HepG2 (cell line): ENCODE results near the gene KDM4E. TPM values are rescaled to one million over a fixed set of nuclear protein-coding genes. Genes with fewer than 3 reads are reported as not detected.

Experiments
- ATAC-seq: fragments of 200-7000 bp; cut with Tn5 transposase; 3 replicates; pipeline ENCODE4 v1.9.1; 2020; ENCODE audit warnings: mild to moderate bottlenecking, moderate library complexity
- BruUV-seq: library from RNA; stranded (reverse); fragments of 400-500 nt; replicated peaks from 2 replicates; lab custom pipeline; 2021; lab: Mats Ljungman, UMichigan
- CTCF ChIA-PET: fragments of 300-600 bp; formaldehyde crosslinking; extraction: SDS; loops from one replicate; lab custom pipeline; 2021; ENCODE audit warnings: low total read pairs, inconsistent platforms, low intra/inter-chr PET ratio; lab: Yijun Ruan, JAX
- POLR2A ChIA-PET: fragments of 350-600 bp; sonication (Branson Sonifier 250); formaldehyde crosslinking; loops from one replicate; lab custom pipeline; 2020; ENCODE audit warnings: antibody characterized with exemption, inconsistent platforms; lab: Yijun Ruan, JAX
- DNase-seq: peaks from one replicate; pipeline ENCODE4 v3.0.0-alpha.2; 2015; ENCODE audit warnings: low spot score
- FAIRE-seq: peaks from 3 replicates; lab custom pipeline; 2011; peaks lifted over from hg19 to GRCh38; lab: Jason Lieb, UNC
- H2AFZ ChIP-seq: one replicate; pipeline ENCODE4 v1.6.1; 2011; ENCODE audit warnings: low read length, inconsistent platforms
- H3K27ac ChIP-seq: fragments of 300-600 bp; 3 replicates; pipeline ENCODE4 v1.8.0; 2011; ENCODE audit warnings: mixed run types, mild to moderate bottlenecking, mixed read lengths, low read length, inconsistent platforms; ENCODE audit not compliant: insufficient read depth; ENCODE audit errors: extremely low read length
- H3K27me3 ChIP-seq, 2 experiments: fragments of 200-600 bp in 1 of 2; 2 replicates in 1 of 2; 3 replicates in 1 of 2; pipeline versions ENCODE4 v1.6.0 to v1.8.0; 2011; ENCODE audit warnings: low read length in 2 of 2, mild to moderate bottlenecking in 2 of 2, moderate library complexity in 2 of 2, inconsistent platforms in 1 of 2; ENCODE audit not compliant: insufficient read depth in 2 of 2, control insufficient read depth in 1 of 2
- H3K36me3 ChIP-seq, 2 experiments: fragments of 200-600 bp in 1 of 2; replicated peaks in 1 of 2; 2 replicates in 1 of 2; 3 replicates in 1 of 2; pipeline versions ENCODE4 v1.5.1 to v1.8.0; 2011; ENCODE audit warnings: low read length in 2 of 2, inconsistent platforms in 1 of 2; ENCODE audit not compliant: insufficient read depth in 2 of 2, control insufficient read depth in 1 of 2
- H3K4me1 ChIP-seq: 2 replicates; pipeline ENCODE4 v1.5.1; 2012; ENCODE audit warnings: low read length, inconsistent platforms; ENCODE audit not compliant: insufficient read depth
- H3K4me2 ChIP-seq: 2 replicates; pipeline ENCODE4 v1.6.0; 2011; ENCODE audit warnings: low read depth, low read length, inconsistent platforms
- H3K4me3 ChIP-seq, 3 experiments: fragments of 200-600 bp in 1 of 3; sonication (generic), shearing (Covaris generic) in 1 of 3; replicated peaks in 1 of 3; 2 replicates each; pipeline ENCODE4 v1.5.1; 2011 to 2016; ENCODE audit warnings: low read length in 3 of 3, inconsistent platforms in 2 of 3, low read depth in 2 of 3, mild to moderate bottlenecking in 2 of 3, control low read depth in 1 of 3, mixed read lengths in 1 of 3; ENCODE audit not compliant: insufficient read depth in 1 of 3
- H3K79me2 ChIP-seq: one replicate; pipeline ENCODE4 v1.6.1; 2011; ENCODE audit warnings: low read length, inconsistent platforms; ENCODE audit not compliant: insufficient read depth
- H3K9ac ChIP-seq: 2 replicates; pipeline ENCODE4 v1.6.0; 2011; ENCODE audit warnings: mild to moderate bottlenecking, low read depth, low read length, inconsistent platforms; ENCODE audit not compliant: insufficient read depth
- H3K9me3 ChIP-seq: 2 replicates; pipeline ENCODE4 v1.5.1; 2012; ENCODE audit warnings: mild to moderate bottlenecking, low read length
- H4K20me1 ChIP-seq: 2 replicates; pipeline ENCODE4 v1.6.0; 2011; ENCODE audit warnings: inconsistent platforms, mild to moderate bottlenecking, low read length, moderate library complexity; ENCODE audit not compliant: insufficient read depth
- CAMTA2 ChIP-seq: sonication (generic); formaldehyde crosslinking; IDR thresholded peaks from 2 replicates; pipeline ENCODE4 v1.4.0; 2020; ENCODE audit warnings: mild to moderate bottlenecking, missing genetic modification reagents, borderline replicate concordance
- FOXC1 ChIP-seq: sonication (generic); formaldehyde crosslinking; IDR thresholded peaks from 2 replicates; pipeline ENCODE4 v1.8.0; 2022; ENCODE audit warnings: mild to moderate bottlenecking, missing genetic modification reagents, borderline replicate concordance
- SOX13 ChIP-seq, 3 experiments: fragments of 450-650 bp in 1 of 3; sonication (generic) in 1 of 3; formaldehyde crosslinking in 1 of 3; IDR thresholded peaks in 2 of 3; conservative IDR thresholded peaks in 1 of 3; 2 replicates each; pipeline versions ENCODE4 v1.5.0 to v1.6.1; 2016 to 2020; ENCODE audit warnings: antibody characterized with exemption in 1 of 3, mild to moderate bottlenecking in 1 of 3, missing compliant biosample characterization in 1 of 3, missing genetic modification reagents in 1 of 3, moderate library complexity in 1 of 3
- THYN1 ChIP-seq: sonication (generic); formaldehyde crosslinking; IDR thresholded peaks from 2 replicates; pipeline ENCODE4 v1.8.1; 2023; ENCODE audit warnings: low read depth, mild to moderate bottlenecking, moderate library complexity, missing genetic modification reagents, borderline replicate concordance
- ZNF556 ChIP-seq: sonication (generic); formaldehyde crosslinking; IDR thresholded peaks from 2 replicates; pipeline ENCODE4 v1.4.0; 2020; ENCODE audit warnings: mild to moderate bottlenecking, missing genetic modification reagents, borderline replicate concordance
- WGBS: methylation state at CpG from one replicate; pipeline ENCODE4 v1.1.6; 2017; ENCODE audit warnings: low lambda C conversion rate; 5-methylcytosine and 5-hydroxymethylcytosine counted together
- in situ Hi-C: cut with HindIII; loops from 2 replicates; pipeline ENCODE4 v1.10.0; 2017; ENCODE audit warnings: low pct_unique_long_range_greater_than_20kb; ENCODE audit not compliant: extremely low pct_ligation_motif_present
- intact Hi-C: fragments of 100-400 bp; cut with micrococcal nuclease; formaldehyde crosslinking; loops from one replicate; pipeline ENCODE4 v1.10.0; 2022; ENCODE audit not compliant: unreplicated experiment
- polyA plus RNA-seq, 8 experiments: library from polyadenylated mRNA; depleted of rRNA in 3 of 8; stranded (reverse) in 7 of 8; unstranded in 1 of 8; fragments of >200 nt; fragmentation: Illumina TruSeq in 4 of 8; extraction: Trizol in 4 of 8; gene quantifications; 2 replicates each; pipeline versions ENCODE4 v1.2.1 to v1.2.3, GENCODE V29; 2011 to 2016; ENCODE audit warnings: low read depth in 4 of 8, missing spikeins in 1 of 8, mixed read lengths in 1 of 8; ENCODE audit not compliant: insufficient read depth in 1 of 8
- total RNA-seq, 5 experiments: library from RNA; depleted of rRNA; stranded (reverse); fragments of >200 nt; fragmentation: Illumina TruSeq; extraction: Trizol; gene quantifications; 2 replicates each; pipeline ENCODE4 v1.2.3, GENCODE V29; 2016; ENCODE audit warnings: low read depth in 1 of 5
- TF ChIP-seq, protein P1 (sequence below): sonication (generic); formaldehyde crosslinking; IDR thresholded peaks from 2 replicates; pipeline ENCODE4 v1.4.0; 2020; ENCODE audit warnings: missing genetic modification reagents
- TF ChIP-seq, protein P2 (sequence below): sonication (generic); formaldehyde crosslinking; IDR thresholded peaks from 2 replicates; pipeline ENCODE4 v1.4.0; 2020; ENCODE audit warnings: mild to moderate bottlenecking, missing genetic modification reagents

The KDM4E gene
- total and polyA plus RNA-seq, 2 of the 13 experiments (the other 11 are each of a cell fraction or from before 2014, with no cell fraction given) = not detected

DNA sequence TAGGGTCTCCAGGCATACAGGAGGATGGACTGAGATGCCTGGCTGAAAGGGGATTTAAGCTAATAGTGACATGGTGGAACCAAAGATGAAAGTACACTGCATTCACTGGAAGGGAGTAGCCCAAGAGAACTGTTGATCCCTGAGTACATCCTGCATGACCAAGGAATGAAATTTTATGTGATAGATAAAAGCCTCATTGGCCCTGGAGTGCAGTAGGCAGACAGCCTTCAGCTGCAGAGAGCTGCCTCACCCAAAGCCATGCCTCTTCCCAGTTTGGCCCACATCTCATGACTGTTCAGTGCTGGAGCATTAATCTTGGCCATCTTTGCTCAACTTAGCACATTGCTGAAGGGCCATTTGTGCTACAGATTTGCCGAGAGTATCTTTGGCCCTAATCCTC is 8.0 kb downstream of the KDM4E start:
- TF ChIP-seq FOXC1 (CRISPR knock-in tag) = no peak
- TF ChIP-seq, protein P1, sequence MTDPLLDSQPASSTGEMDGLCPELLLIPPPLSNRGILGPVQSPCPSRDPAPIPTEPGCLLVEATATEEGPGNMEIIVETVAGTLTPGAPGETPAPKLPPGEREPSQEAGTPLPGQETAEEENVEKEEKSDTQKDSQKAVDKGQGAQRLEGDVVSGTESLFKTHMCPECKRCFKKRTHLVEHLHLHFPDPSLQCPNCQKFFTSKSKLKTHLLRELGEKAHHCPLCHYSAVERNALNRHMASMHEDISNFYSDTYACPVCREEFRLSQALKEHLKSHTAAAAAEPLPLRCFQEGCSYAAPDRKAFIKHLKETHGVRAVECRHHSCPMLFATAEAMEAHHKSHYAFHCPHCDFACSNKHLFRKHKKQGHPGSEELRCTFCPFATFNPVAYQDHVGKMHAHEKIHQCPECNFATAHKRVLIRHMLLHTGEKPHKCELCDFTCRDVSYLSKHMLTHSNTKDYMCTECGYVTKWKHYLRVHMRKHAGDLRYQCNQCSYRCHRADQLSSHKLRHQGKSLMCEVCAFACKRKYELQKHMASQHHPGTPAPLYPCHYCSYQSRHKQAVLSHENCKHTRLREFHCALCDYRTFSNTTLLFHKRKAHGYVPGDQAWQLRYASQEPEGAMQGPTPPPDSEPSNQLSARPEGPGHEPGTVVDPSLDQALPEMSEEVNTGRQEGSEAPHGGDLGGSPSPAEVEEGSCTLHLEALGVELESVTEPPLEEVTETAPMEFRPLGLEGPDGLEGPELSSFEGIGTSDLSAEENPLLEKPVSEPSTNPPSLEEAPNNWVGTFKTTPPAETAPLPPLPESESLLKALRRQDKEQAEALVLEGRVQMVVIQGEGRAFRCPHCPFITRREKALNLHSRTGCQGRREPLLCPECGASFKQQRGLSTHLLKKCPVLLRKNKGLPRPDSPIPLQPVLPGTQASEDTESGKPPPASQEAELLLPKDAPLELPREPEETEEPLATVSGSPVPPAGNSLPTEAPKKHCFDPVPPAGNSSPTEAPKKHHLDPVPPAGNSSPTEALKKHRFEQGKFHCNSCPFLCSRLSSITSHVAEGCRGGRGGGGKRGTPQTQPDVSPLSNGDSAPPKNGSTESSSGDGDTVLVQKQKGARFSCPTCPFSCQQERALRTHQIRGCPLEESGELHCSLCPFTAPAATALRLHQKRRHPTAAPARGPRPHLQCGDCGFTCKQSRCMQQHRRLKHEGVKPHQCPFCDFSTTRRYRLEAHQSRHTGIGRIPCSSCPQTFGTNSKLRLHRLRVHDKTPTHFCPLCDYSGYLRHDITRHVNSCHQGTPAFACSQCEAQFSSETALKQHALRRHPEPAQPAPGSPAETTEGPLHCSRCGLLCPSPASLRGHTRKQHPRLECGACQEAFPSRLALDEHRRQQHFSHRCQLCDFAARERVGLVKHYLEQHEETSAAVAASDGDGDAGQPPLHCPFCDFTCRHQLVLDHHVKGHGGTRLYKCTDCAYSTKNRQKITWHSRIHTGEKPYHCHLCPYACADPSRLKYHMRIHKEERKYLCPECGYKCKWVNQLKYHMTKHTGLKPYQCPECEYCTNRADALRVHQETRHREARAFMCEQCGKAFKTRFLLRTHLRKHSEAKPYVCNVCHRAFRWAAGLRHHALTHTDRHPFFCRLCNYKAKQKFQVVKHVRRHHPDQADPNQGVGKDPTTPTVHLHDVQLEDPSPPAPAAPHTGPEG (CRISPR knock-in tag) = no peak
- TF ChIP-seq THYN1 = no peak
- no peak for TF ChIP-seq ZNF556
- no peak for TF ChIP-seq CAMTA2 (CRISPR knock-in tag)
- TF ChIP-seq, protein P2, sequence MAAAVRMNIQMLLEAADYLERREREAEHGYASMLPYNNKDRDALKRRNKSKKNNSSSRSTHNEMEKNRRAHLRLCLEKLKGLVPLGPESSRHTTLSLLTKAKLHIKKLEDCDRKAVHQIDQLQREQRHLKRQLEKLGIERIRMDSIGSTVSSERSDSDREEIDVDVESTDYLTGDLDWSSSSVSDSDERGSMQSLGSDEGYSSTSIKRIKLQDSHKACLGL = no peak
- TF ChIP-seq SOX13 (IDR thresholded peaks at IDR 0.05) = no peak
- no peak for TF ChIP-seq SOX13 (CRISPR knock-in tag; conservative IDR thresholded peaks at IDR 0.05 in 1 of 2, IDR thresholded peaks at IDR 0.05 in 1 of 2)
- intact Hi-C loops = no loop called here
- H3K27ac ChIP-seq = no peak overlapping the region
- no peaks in the 10 kb centered on the region for H3K4me1 ChIP-seq
- no peak for ATAC-seq
- ChIA-PET POLR2A (no interaction called here), CTCF (no interaction called here)
- 0% methylated on average over 1 of the region's 1 CpG for WGBS
- H2AFZ ChIP-seq = no peak overlapping the region
- no peak for FAIRE-seq
- no peaks in the 10 kb centered on the region for H3K9me3 ChIP-seq
- H3K4me3 ChIP-seq = no peak overlapping the region
- no peak overlapping the region for H3K4me2 ChIP-seq
- BruUV-seq = no TSS peak
- H3K9ac ChIP-seq = no peak overlapping the region
- H3K27me3 ChIP-seq = no peaks in the 10 kb centered on the region
- no peaks in the 10 kb centered on the region for H3K79me2 ChIP-seq
- no peak for DNase-seq
- H4K20me1 ChIP-seq = no peaks in the 10 kb centered on the region
- in situ Hi-C loops = no loop called here
- no peaks in the 10 kb centered on the region for H3K36me3 ChIP-seq
